HepG2 (cell line): ENCODE measurements around the gene SLC9C2. TPM values are rescaled to one million over a fixed set of nuclear protein-coding genes. Genes with fewer than 3 reads are reported as not detected.

Experiments
- ATAC-seq: fragments of 200-7000 bp; cut with Tn5 transposase; 3 replicates; pipeline ENCODE4 v1.9.1; 2020; ENCODE audit warnings: mild to moderate bottlenecking, moderate library complexity
- BruUV-seq: library from RNA; stranded (reverse); fragments of 400-500 nt; replicated peaks from 2 replicates; lab custom pipeline; 2021; lab: Mats Ljungman, UMichigan
- CTCF ChIA-PET: fragments of 300-600 bp; formaldehyde crosslinking; extraction: SDS; loops from one replicate; lab custom pipeline; 2021; ENCODE audit warnings: low total read pairs, inconsistent platforms, low intra/inter-chr PET ratio; lab: Yijun Ruan, JAX
- POLR2A ChIA-PET: fragments of 350-600 bp; sonication (Branson Sonifier 250); formaldehyde crosslinking; loops from one replicate; lab custom pipeline; 2020; ENCODE audit warnings: antibody characterized with exemption, inconsistent platforms; lab: Yijun Ruan, JAX
- DNase-seq: peaks from one replicate; pipeline ENCODE4 v3.0.0-alpha.2; 2015; ENCODE audit warnings: low spot score
- FAIRE-seq: peaks from 3 replicates; lab custom pipeline; 2011; peaks lifted over from hg19 to GRCh38; lab: Jason Lieb, UNC
- H2AFZ ChIP-seq: one replicate; pipeline ENCODE4 v1.6.1; 2011; ENCODE audit warnings: low read length, inconsistent platforms
- H3K27ac ChIP-seq: fragments of 300-600 bp; 3 replicates; pipeline ENCODE4 v1.8.0; 2011; ENCODE audit warnings: mixed run types, mild to moderate bottlenecking, mixed read lengths, low read length, inconsistent platforms; ENCODE audit not compliant: insufficient read depth; ENCODE audit errors: extremely low read length
- H3K27me3 ChIP-seq, 2 experiments: fragments of 200-600 bp in 1 of 2; 2 replicates in 1 of 2; 3 replicates in 1 of 2; pipeline versions ENCODE4 v1.6.0 to v1.8.0; 2011; ENCODE audit warnings: low read length in 2 of 2, mild to moderate bottlenecking in 2 of 2, moderate library complexity in 2 of 2, inconsistent platforms in 1 of 2; ENCODE audit not compliant: insufficient read depth in 2 of 2, control insufficient read depth in 1 of 2
- H3K36me3 ChIP-seq, 2 experiments: fragments of 200-600 bp in 1 of 2; replicated peaks in 1 of 2; 2 replicates in 1 of 2; 3 replicates in 1 of 2; pipeline versions ENCODE4 v1.5.1 to v1.8.0; 2011; ENCODE audit warnings: low read length in 2 of 2, inconsistent platforms in 1 of 2; ENCODE audit not compliant: insufficient read depth in 2 of 2, control insufficient read depth in 1 of 2
- H3K4me1 ChIP-seq: 2 replicates; pipeline ENCODE4 v1.5.1; 2012; ENCODE audit warnings: low read length, inconsistent platforms; ENCODE audit not compliant: insufficient read depth
- H3K4me2 ChIP-seq: 2 replicates; pipeline ENCODE4 v1.6.0; 2011; ENCODE audit warnings: low read depth, low read length, inconsistent platforms
- H3K4me3 ChIP-seq, 3 experiments: fragments of 200-600 bp in 1 of 3; sonication (generic), shearing (Covaris generic) in 1 of 3; replicated peaks in 1 of 3; 2 replicates each; pipeline ENCODE4 v1.5.1; 2011 to 2016; ENCODE audit warnings: low read length in 3 of 3, inconsistent platforms in 2 of 3, low read depth in 2 of 3, mild to moderate bottlenecking in 2 of 3, control low read depth in 1 of 3, mixed read lengths in 1 of 3; ENCODE audit not compliant: insufficient read depth in 1 of 3
- H3K79me2 ChIP-seq: one replicate; pipeline ENCODE4 v1.6.1; 2011; ENCODE audit warnings: low read length, inconsistent platforms; ENCODE audit not compliant: insufficient read depth
- H3K9ac ChIP-seq: 2 replicates; pipeline ENCODE4 v1.6.0; 2011; ENCODE audit warnings: mild to moderate bottlenecking, low read depth, low read length, inconsistent platforms; ENCODE audit not compliant: insufficient read depth
- H3K9me3 ChIP-seq: 2 replicates; pipeline ENCODE4 v1.5.1; 2012; ENCODE audit warnings: mild to moderate bottlenecking, low read length
- H4K20me1 ChIP-seq: 2 replicates; pipeline ENCODE4 v1.6.0; 2011; ENCODE audit warnings: inconsistent platforms, mild to moderate bottlenecking, low read length, moderate library complexity; ENCODE audit not compliant: insufficient read depth
- CHD4 ChIP-seq: fragments of 200-600 bp; sonication (generic); IDR thresholded peaks from 2 replicates; pipeline ENCODE4 v1.7.0; 2017; ENCODE audit warnings: mild to moderate bottlenecking, low read length, borderline replicate concordance
- CREM ChIP-seq, 2 experiments: sonication (generic) in 1 of 2; formaldehyde crosslinking in 1 of 2; IDR thresholded peaks; 2 replicates each; pipeline versions ENCODE4 v1.4.0 to v1.6.1; 2016 to 2020; ENCODE audit warnings: antibody characterized with exemption in 1 of 2, mild to moderate bottlenecking in 1 of 2, missing genetic modification reagents in 1 of 2
- ESRRA ChIP-seq: sonication (generic); formaldehyde crosslinking; IDR thresholded peaks from 2 replicates; pipeline ENCODE4 v1.5.1; 2020; ENCODE audit warnings: mild to moderate bottlenecking, low read depth, missing genetic modification reagents
- HDAC1 ChIP-seq: sonication (generic); formaldehyde crosslinking; IDR thresholded peaks from 2 replicates; pipeline ENCODE4 v1.5.1; 2020; ENCODE audit warnings: mild to moderate bottlenecking, missing genetic modification reagents
- RNF2 ChIP-seq: fragments of 450-650 bp; conservative IDR thresholded peaks from 2 replicates; pipeline ENCODE4 v1.6.1; 2016; ENCODE audit warnings: low read depth
- ZNF207 ChIP-seq: fragments of 450-650 bp; IDR thresholded peaks from 2 replicates; pipeline ENCODE4 v1.6.1; 2016; ENCODE audit warnings: antibody characterized with exemption, borderline replicate concordance
- ZNF329 ChIP-seq: sonication (generic); formaldehyde crosslinking; IDR thresholded peaks from 2 replicates; pipeline ENCODE4 v1.9.0; 2021; ENCODE audit warnings: low read depth, mild to moderate bottlenecking, missing genetic modification reagents
- ZNF431 ChIP-seq: sonication (generic); formaldehyde crosslinking; IDR thresholded peaks from 2 replicates; pipeline ENCODE4 v1.9.0; 2022; ENCODE audit warnings: missing genetic modification reagents, low read depth, mild to moderate bottlenecking, borderline replicate concordance
- in situ Hi-C: cut with HindIII; loops from 2 replicates; pipeline ENCODE4 v1.10.0; 2017; ENCODE audit warnings: low pct_unique_long_range_greater_than_20kb; ENCODE audit not compliant: extremely low pct_ligation_motif_present
- intact Hi-C: fragments of 100-400 bp; cut with micrococcal nuclease; formaldehyde crosslinking; loops from one replicate; pipeline ENCODE4 v1.10.0; 2022; ENCODE audit not compliant: unreplicated experiment
- polyA plus RNA-seq, 8 experiments: library from polyadenylated mRNA; depleted of rRNA in 3 of 8; stranded (reverse) in 7 of 8; unstranded in 1 of 8; fragments of >200 nt; fragmentation: Illumina TruSeq in 4 of 8; extraction: Trizol in 4 of 8; gene quantifications; 2 replicates each; pipeline versions ENCODE4 v1.2.1 to v1.2.3, GENCODE V29; 2011 to 2016; ENCODE audit warnings: low read depth in 4 of 8, missing spikeins in 1 of 8, mixed read lengths in 1 of 8; ENCODE audit not compliant: insufficient read depth in 1 of 8
- total RNA-seq, 5 experiments: library from RNA; depleted of rRNA; stranded (reverse); fragments of >200 nt; fragmentation: Illumina TruSeq; extraction: Trizol; gene quantifications; 2 replicates each; pipeline ENCODE4 v1.2.3, GENCODE V29; 2016; ENCODE audit warnings: low read depth in 1 of 5
- TF ChIP-seq, protein P1 (sequence below): sonication (generic); formaldehyde crosslinking; IDR thresholded peaks from 2 replicates; pipeline ENCODE4 v1.4.0; 2020; ENCODE audit warnings: missing genetic modification reagents
- TF ChIP-seq, protein P2 (sequence below): sonication (generic); formaldehyde crosslinking; IDR thresholded peaks from 2 replicates; pipeline ENCODE4 v1.8.0; 2022; ENCODE audit warnings: missing genetic modification reagents, mild to moderate bottlenecking, moderate library complexity, borderline replicate concordance

Gene SLC9C2
- total and polyA plus RNA-seq, 2 of the 13 experiments (the other 11 are each of a cell fraction or from before 2014, with no cell fraction given): 0.03 TPM; not detected in 1

- no peaks in the 10 kb centered on the region for H3K36me3 ChIP-seq
- CTCF ChIA-PET: no interaction called here
- DNase-seq (no peak), FAIRE-seq (no peak), ATAC-seq (no peak)
- no peaks in the 10 kb centered on the region for H3K79me2 ChIP-seq
- POLR2A ChIA-PET: no interaction called here
- H3K4me1 ChIP-seq: no peaks in the 10 kb centered on the region
- H3K9me3 ChIP-seq: no peaks in the 10 kb centered on the region
- no peak overlapping the region for H3K4me2 ChIP-seq
- in situ Hi-C loops: no loop called here
- no peak overlapping the region for H3K9ac ChIP-seq
- no TSS peak for BruUV-seq
- no peak overlapping the region for H3K4me3 ChIP-seq
- H4K20me1 ChIP-seq: no peaks in the 10 kb centered on the region
- no peaks in the 10 kb centered on the region; a peak in 1 of 5 replicates for H3K27me3 ChIP-seq
- H3K27ac ChIP-seq: no peak overlapping the region
- intact Hi-C loops: no loop called here
- no peak overlapping the region for H2AFZ ChIP-seq
- TF ChIP-seq, protein P1, sequence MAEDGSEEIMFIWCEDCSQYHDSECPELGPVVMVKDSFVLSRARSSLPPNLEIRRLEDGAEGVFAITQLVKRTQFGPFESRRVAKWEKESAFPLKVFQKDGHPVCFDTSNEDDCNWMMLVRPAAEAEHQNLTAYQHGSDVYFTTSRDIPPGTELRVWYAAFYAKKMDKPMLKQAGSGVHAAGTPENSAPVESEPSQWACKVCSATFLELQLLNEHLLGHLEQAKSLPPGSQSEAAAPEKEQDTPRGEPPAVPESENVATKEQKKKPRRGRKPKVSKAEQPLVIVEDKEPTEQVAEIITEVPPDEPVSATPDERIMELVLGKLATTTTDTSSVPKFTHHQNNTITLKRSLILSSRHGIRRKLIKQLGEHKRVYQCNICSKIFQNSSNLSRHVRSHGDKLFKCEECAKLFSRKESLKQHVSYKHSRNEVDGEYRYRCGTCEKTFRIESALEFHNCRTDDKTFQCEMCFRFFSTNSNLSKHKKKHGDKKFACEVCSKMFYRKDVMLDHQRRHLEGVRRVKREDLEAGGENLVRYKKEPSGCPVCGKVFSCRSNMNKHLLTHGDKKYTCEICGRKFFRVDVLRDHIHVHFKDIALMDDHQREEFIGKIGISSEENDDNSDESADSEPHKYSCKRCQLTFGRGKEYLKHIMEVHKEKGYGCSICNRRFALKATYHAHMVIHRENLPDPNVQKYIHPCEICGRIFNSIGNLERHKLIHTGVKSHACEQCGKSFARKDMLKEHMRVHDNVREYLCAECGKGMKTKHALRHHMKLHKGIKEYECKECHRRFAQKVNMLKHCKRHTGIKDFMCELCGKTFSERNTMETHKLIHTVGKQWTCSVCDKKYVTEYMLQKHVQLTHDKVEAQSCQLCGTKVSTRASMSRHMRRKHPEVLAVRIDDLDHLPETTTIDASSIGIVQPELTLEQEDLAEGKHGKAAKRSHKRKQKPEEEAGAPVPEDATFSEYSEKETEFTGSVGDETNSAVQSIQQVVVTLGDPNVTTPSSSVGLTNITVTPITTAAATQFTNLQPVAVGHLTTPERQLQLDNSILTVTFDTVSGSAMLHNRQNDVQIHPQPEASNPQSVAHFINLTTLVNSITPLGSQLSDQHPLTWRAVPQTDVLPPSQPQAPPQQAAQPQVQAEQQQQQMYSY (CRISPR knock-in tag): no peak
- no peak for TF ChIP-seq HDAC1
- TF ChIP-seq, protein P2, sequence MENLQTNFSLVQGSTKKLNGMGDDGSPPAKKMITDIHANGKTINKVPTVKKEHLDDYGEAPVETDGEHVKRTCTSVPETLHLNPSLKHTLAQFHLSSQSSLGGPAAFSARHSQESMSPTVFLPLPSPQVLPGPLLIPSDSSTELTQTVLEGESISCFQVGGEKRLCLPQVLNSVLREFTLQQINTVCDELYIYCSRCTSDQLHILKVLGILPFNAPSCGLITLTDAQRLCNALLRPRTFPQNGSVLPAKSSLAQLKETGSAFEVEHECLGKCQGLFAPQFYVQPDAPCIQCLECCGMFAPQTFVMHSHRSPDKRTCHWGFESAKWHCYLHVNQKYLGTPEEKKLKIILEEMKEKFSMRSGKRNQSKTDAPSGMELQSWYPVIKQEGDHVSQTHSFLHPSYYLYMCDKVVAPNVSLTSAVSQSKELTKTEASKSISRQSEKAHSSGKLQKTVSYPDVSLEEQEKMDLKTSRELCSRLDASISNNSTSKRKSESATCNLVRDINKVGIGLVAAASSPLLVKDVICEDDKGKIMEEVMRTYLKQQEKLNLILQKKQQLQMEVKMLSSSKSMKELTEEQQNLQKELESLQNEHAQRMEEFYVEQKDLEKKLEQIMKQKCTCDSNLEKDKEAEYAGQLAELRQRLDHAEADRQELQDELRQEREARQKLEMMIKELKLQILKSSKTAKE: no peak
- no peak for TF ChIP-seq ZNF207
- no peak for TF ChIP-seq CHD4
- TF ChIP-seq CREM (IDR thresholded peaks at IDR 0.05): no peak
- TF ChIP-seq CREM (CRISPR knock-in tag; IDR thresholded peaks at IDR 0.05): no peak
- no peak for TF ChIP-seq ZNF329
- no peak for TF ChIP-seq RNF2
- TF ChIP-seq ESRRA (CRISPR knock-in tag): no peak
- TF ChIP-seq ZNF431 (CRISPR knock-in tag): no peak
These were observed 66.6 kb downstream of the SLC9C2 start for GRCh38 chr1:173536223-173536622.
